K562 (cell line): Measurements from ENCODE around the gene SST. TPM values are rescaled to one million over a fixed set of nuclear protein-coding genes. Genes with fewer than 3 reads are reported as not detected.
A peak's percentile ranks its signal among the peaks of the same experiment; 100 is the strongest.

Experiments
- PTTG1 ChIP-seq: fragments of 450-650 bp; IDR thresholded peaks from 2 replicates; pipeline ENCODE4 v1.6.1; 2016; ENCODE audit warnings: low read depth, mild to moderate bottlenecking, missing genetic modification characterization, missing compliant biosample characterization
- RB1 ChIP-seq: fragments of 450-650 bp; IDR thresholded peaks from 2 replicates; pipeline ENCODE4 v1.6.1; 2017; ENCODE audit warnings: low read depth, mild to moderate bottlenecking
- RFX5 ChIP-seq: IDR thresholded peaks from 2 replicates; pipeline ENCODE4 v1.6.1; 2011; ENCODE audit warnings: low read depth, mild to moderate bottlenecking, improper control_type of control experiment, low read length
- SRSF3 ChIP-seq: fragments of 200-400 bp; formaldehyde crosslinking; IDR thresholded peaks from 2 replicates; pipeline ENCODE4 v1.6.1; 2016; ENCODE audit warnings: mild to moderate bottlenecking, low read length, moderate library complexity; ENCODE audit not compliant: insufficient read depth
- ZBTB40 ChIP-seq, 2 experiments: fragments of 450-650 bp in 1 of 2; sonication (generic) in 1 of 2; formaldehyde crosslinking in 1 of 2; IDR thresholded peaks; 2 replicates each; pipeline versions ENCODE4 v1.7.1 to v1.9.0; 2016 to 2022; ENCODE audit warnings: inconsistent platforms in 1 of 2, mild to moderate bottlenecking in 1 of 2, missing genetic modification reagents in 1 of 2
- ZNF232 ChIP-seq: sonication (generic); formaldehyde crosslinking; IDR thresholded peaks from 2 replicates; pipeline ENCODE4 v1.8.0; 2022; ENCODE audit warnings: mild to moderate bottlenecking, missing genetic modification reagents
- polyA plus RNA-seq, 8 experiments: library from polyadenylated mRNA; depleted of rRNA in 4 of 8; stranded (reverse) in 5 of 8; unstranded in 3 of 8; fragments of >200 nt; fragmentation: Nextera tagmentation in 2 of 8; fragmentation: Illumina TruSeq in 1 of 8; extraction: Ambion mirVana in 2 of 8; extraction: Trizol in 1 of 8; gene quantifications; 2 replicates each; pipeline versions ENCODE4 v1.2.1 to v1.2.3, GENCODE V29; 2011 to 2014; ENCODE audit warnings: inconsistent platforms in 1 of 8, missing spikeins in 1 of 8
- total RNA-seq, 7 experiments: library from RNA; depleted of rRNA in 6 of 7; stranded (reverse); fragments of >200 nt in 6 of 7; fragmentation: Illumina TruSeq in 2 of 7; extraction: Trizol in 2 of 7; gene quantifications; 2 replicates each; pipeline versions ENCODE4 v1.2.1 to v1.2.3, GENCODE V29; 2011 to 2021; ENCODE audit warnings: low replicate concordance in 1 of 7
- TF ChIP-seq, protein P1 (sequence below), 2 experiments: fragments of 450-650 bp; formaldehyde crosslinking in 1 of 2; IDR thresholded peaks; 2 replicates each; pipeline versions ENCODE4 v1.4.0 to v1.6.1; 2014 to 2020; ENCODE audit warnings: mild to moderate bottlenecking in 2 of 2, borderline replicate concordance in 1 of 2, low read depth in 1 of 2

SST gene
- total and polyA plus RNA-seq, 9 of the 15 experiments (the other 6 are each of a cell fraction or from before 2014, with no cell fraction given), result not detected

DNA sequence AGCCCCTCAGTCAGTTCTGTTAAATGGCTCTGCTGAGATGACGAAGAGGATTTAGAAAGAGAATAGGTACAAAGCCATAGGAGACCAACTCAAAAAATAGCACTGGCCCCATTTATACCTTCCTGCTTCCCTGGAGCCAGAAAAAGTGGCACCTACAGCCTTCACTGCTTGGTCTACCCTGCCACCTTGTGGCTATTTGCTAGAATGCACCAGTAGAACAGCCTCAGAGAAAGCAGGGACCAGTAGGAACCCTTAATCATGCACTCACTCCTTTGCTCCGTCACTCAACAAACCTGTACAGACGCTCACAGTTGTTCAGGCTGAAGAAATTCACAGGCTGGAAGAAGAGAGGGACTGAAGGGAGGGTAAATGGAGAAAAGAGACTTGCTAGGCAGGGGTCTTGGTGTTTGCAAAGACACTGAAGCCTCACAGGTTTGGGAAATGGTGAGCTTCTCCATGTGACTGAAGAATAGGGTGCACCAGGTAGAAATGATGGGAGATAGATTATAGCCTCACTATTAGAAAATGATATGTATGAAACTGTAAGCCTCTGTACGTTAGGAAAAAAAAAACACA lies 44.3 kb upstream of the SST start (continued):
- TF ChIP-seq ZBTB40 (IDR thresholded peaks at IDR 0.05) (no peak), ZBTB40 (CRISPR knock-in tag; IDR thresholded peaks at IDR 0.05) (no peak), SRSF3 (no peak), ZNF232 (CRISPR knock-in tag) (no peak), RB1 (peak; percentile 60; the same call in 1 of the 2 replicates), PTTG1 (tag) (no peak), RFX5 (no peak)
- TF ChIP-seq, protein P1, sequence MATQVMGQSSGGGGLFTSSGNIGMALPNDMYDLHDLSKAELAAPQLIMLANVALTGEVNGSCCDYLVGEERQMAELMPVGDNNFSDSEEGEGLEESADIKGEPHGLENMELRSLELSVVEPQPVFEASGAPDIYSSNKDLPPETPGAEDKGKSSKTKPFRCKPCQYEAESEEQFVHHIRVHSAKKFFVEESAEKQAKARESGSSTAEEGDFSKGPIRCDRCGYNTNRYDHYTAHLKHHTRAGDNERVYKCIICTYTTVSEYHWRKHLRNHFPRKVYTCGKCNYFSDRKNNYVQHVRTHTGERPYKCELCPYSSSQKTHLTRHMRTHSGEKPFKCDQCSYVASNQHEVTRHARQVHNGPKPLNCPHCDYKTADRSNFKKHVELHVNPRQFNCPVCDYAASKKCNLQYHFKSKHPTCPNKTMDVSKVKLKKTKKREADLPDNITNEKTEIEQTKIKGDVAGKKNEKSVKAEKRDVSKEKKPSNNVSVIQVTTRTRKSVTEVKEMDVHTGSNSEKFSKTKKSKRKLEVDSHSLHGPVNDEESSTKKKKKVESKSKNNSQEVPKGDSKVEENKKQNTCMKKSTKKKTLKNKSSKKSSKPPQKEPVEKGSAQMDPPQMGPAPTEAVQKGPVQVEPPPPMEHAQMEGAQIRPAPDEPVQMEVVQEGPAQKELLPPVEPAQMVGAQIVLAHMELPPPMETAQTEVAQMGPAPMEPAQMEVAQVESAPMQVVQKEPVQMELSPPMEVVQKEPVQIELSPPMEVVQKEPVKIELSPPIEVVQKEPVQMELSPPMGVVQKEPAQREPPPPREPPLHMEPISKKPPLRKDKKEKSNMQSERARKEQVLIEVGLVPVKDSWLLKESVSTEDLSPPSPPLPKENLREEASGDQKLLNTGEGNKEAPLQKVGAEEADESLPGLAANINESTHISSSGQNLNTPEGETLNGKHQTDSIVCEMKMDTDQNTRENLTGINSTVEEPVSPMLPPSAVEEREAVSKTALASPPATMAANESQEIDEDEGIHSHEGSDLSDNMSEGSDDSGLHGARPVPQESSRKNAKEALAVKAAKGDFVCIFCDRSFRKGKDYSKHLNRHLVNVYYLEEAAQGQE (IDR thresholded peaks at IDR 0.05; ENCODE audit: borderline replicate concordance), result peak; percentile 63
- TF ChIP-seq, protein P1 (CRISPR knock-in tag; IDR thresholded peaks at IDR 0.05; ENCODE audit: low read depth), result no peak
